Measurements from ENCODE around the gene RSL1D1.

The RSL1D1 gene

GRCh38 chr16:11851294-11852091, at the start of gene RSL1D1:
Gene RSL1D1 (minus strand): TSS chr16:11851542. CDS start chr16:11851512, 30 bp downstream.
- DNase-seq: peak; percentile 86

GRCh38 chr16:11901091-11901490, 49.7 kb upstream of the RSL1D1 start:
- DNase-seq: no peak

GRCh38 chr16:11896486-11897176, 45.3 kb upstream of the RSL1D1 start:
- peak; percentile 54 for DNase-seq

- no peak for DNase-seq
Observed at GRCh38 chr16:11893571-11893970, 42.2 kb upstream of the RSL1D1 start.

- no peak for DNase-seq
Observed at GRCh38 chr16:11892761-11893160, 41.4 kb upstream of the RSL1D1 start.

- DNase-seq: no peak
Observed at GRCh38 chr16:11890231-11890965, 39.1 kb upstream of the RSL1D1 start.

GRCh38 chr16:11886881-11887280, 35.5 kb upstream of the RSL1D1 start:
- DNase-seq: no peak

- no peak for DNase-seq
Observed at GRCh38 chr16:11884035-11884434, 32.7 kb upstream of the RSL1D1 start.

- DNase-seq: no peak
Observed at GRCh38 chr16:11880007-11880406, 28.7 kb upstream of the RSL1D1 start.

- no peak for DNase-seq
Observed at GRCh38 chr16:11877374-11877773, 26.0 kb upstream of the RSL1D1 start.

GRCh38 chr16:11876306-11876705, 25.0 kb upstream of the RSL1D1 start:
- no peak for DNase-seq

GRCh38 chr16:11875721-11876120, 24.4 kb upstream of the RSL1D1 start:
- DNase-seq: no peak

- no peak for DNase-seq
Observed at GRCh38 chr16:11871193-11871592, 19.9 kb upstream of the RSL1D1 start.

- no peak for DNase-seq
Observed at GRCh38 chr16:11870399-11870798, 19.1 kb upstream of the RSL1D1 start.

GRCh38 chr16:11869353-11870228, 18.2 kb upstream of the RSL1D1 start:
- DNase-seq: no peak

GRCh38 chr16:11868412-11868980, 17.2 kb upstream of the RSL1D1 start:
- no peak for DNase-seq

GRCh38 chr16:11862489-11862888, 11.1 kb upstream of the RSL1D1 start:
- DNase-seq: no peak

GRCh38 chr16:11857161-11857560, 5.8 kb upstream of the RSL1D1 start:
- no peak for DNase-seq

- DNase-seq: no peak
Observed at GRCh38 chr16:11852092-11852809, 909 bp upstream of the RSL1D1 start.

GRCh38 chr16:11848842-11849241, 2.5 kb downstream of the RSL1D1 start:
- DNase-seq: no peak

GRCh38 chr16:11844499-11844898, 6.8 kb downstream of the RSL1D1 start:
- no peak for DNase-seq

GRCh38 chr16:11843861-11844260, 7.5 kb downstream of the RSL1D1 start:
- DNase-seq: no peak

Measured in amniotic stem cell (primary cell).